Muscle of leg (tissue), 11 donors: ENCODE results near the gene IARS2. TPM values are rescaled to one million over a fixed set of nuclear protein-coding genes. Genes with fewer than 3 reads are reported as not detected.
A peak's percentile ranks its signal among the peaks of the same experiment; 100 is the strongest.
"Not testable (repeated sequence)": the region's sequence is repeated elsewhere in the genome, so short reads cannot be mapped to it uniquely, and the experiment has no call there.

Experiments
- DNase-seq: peaks from one replicate; pipeline ENCODE4 v3.0.0; 2013
- H3K27ac ChIP-seq: one replicate; pipeline ENCODE4 v1.5.1; 2013; ENCODE audit warnings: mild to moderate bottlenecking, low read length, control low read depth
- H3K27me3 ChIP-seq: one replicate; pipeline ENCODE4 v1.6.1; 2013; ENCODE audit warnings: low read length; ENCODE audit not compliant: control insufficient read depth, insufficient read depth
- H3K36me3 ChIP-seq: one replicate; pipeline ENCODE4 v1.6.1; 2013; ENCODE audit warnings: low read length; ENCODE audit not compliant: control insufficient read depth, insufficient read depth
- H3K4me1 ChIP-seq: one replicate; pipeline ENCODE4 v1.6.1; 2013; ENCODE audit warnings: low read length; ENCODE audit not compliant: control insufficient read depth, insufficient read depth
- H3K4me3 ChIP-seq: one replicate; pipeline ENCODE4 v1.5.1; 2013; ENCODE audit warnings: low read length, control low read depth
- H3K9me3 ChIP-seq: replicated peaks from 2 replicates; pipeline ENCODE4 v1.6.1; 2013; ENCODE audit warnings: low read depth, low read length; ENCODE audit not compliant: control insufficient read depth
- WGBS: methylation state at CpG from one replicate; pipeline ENCODE4 v1.1.5; 2013; ENCODE audit warnings: missing lambda C conversion rate; ENCODE audit not compliant: insufficient coverage; 5-methylcytosine and 5-hydroxymethylcytosine counted together
- polyA plus RNA-seq, 8 donors: library from polyadenylated mRNA; unstranded; fragments of 120-200 nt; gene quantifications; one replicate each; pipeline versions ENCODE4 v1.2.1 to v1.2.3, GENCODE V29; 2013; ENCODE audit warnings: inconsistent platforms in 1 of 8, low replicate concordance in 1 of 8; ENCODE audit not compliant: insufficient read length in 8 of 8, insufficient read depth in 1 of 8
- total RNA-seq: library from RNA; stranded (reverse); fragments of 120-200 nt; gene quantifications from one replicate; pipeline ENCODE4 v1.2.4, GENCODE V29; 2013

IARS2 gene
- total and polyA plus RNA-seq, 9 donors, result 45.3 to 53.0 (median 49.3) TPM

DNA sequence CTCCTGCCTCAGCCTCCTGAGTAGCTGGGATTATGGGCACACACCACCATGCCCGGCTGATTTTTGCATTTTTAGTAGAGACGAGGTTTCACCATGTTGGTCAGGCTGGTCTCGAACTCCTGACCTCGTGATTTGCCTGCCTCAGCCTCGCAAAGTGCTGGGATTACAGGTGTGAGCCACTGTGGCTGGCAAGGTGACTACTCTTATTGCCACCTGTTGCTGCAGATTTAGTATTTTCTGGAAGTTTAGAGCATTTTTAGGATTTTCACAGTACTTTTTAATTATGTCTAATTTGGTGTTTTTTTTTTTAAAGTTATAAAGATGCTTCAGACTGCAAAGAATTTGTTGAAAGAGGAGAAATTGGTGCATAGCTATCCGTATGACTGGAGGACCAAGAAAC, 16.5 kb downstream of the IARS2 start:
- 98% methylated on average over 5 of the region's 6 CpGs for WGBS
- H3K4me1 ChIP-seq, H3K4me3 ChIP-seq, H3K9me3 ChIP-seq, H3K27me3 ChIP-seq, H3K27ac ChIP-seq, DNase-seq: not testable (repeated sequence)
- H3K36me3 ChIP-seq, result peaks cover 31% of the 10 kb centered on the region

DNA sequence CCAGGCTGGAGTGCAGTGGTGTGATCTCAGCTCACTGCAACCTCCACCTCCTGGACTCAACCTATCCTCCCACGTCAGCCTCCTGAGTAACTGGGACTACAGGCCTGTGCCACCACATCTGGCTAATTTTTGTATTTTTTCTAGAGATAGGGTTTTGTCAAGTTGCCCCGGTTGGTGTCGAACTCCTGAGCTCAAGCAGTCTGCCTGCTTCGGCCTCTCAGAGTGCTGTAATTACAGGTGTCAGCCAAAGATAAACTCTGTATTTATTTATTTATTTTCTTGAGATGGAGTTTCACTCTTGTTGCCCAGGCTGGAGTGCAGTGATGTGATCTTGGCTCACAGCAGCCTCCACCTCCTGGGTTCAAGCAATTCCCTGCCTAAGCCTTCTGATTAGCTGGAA, 18.7 kb downstream of the IARS2 start:
- not testable (repeated sequence) for H3K4me1 ChIP-seq, H3K27ac ChIP-seq, H3K9me3 ChIP-seq, H3K4me3 ChIP-seq, H3K27me3 ChIP-seq, DNase-seq
- peaks cover 32% of the 10 kb centered on the region for H3K36me3 ChIP-seq
- no CpG with 5 or more reads among the region's 4 CpGs for WGBS

DNA sequence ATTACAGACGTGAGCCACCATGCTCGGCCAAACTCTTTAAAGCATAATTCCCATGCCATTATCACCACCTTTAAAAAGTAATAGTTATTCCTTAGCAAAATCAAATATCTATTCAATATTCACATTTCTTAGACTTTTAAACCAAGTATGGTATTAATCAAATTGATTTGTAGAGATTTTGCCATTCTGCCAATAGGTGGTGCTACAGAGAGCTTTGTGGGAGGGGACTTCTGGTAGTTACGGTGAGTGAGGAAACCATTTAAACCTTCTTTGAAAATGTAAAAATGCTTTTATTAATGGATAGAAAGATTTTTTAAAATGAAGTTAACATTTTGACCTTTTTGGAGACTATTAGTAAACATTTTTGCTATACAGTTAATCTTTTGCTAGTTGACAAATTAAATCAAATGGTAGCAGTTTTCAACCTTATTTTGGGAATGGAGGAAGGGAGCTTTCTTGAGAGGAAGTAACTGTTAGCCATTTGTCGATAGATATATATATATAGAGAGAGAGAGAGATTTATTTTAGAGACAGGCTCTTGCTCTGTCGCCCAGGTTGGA, 19.3 kb downstream of the IARS2 start:
- Histone ChIP-seq H3K4me1 (no peaks in the 10 kb centered on the region), H3K36me3 (peaks cover 29% of the 10 kb centered on the region), H3K27ac (no peak overlapping the region), H3K27me3 (no peaks in the 10 kb centered on the region), H3K9me3 (no peaks in the 10 kb centered on the region), H3K4me3 (no peak overlapping the region)
- WGBS, result 83% methylated on average over 2 of the region's 5 CpGs
- DNase-seq, result peak; percentile 9

DNA sequence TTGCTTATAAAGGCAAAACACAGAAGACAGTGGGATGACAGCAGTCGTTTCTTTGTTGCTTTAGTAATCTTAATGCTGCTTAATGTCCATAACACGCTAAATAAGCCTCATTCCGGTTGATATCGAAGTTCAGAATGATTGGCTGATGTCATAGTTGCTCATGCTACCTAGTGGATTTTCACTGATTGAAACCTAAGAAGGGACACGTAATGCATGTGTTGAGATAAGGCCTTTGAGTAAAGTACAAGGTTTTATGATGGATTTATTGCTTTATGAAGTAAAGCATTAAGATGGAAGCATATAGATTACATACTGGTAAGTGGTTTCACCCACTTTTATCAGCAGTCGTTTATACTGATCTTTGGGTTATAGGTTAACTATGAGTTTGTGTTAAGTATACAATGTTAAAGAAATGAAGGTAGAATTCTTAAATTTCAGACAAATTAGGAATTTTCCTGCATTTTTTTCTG, 25.1 kb downstream of the IARS2 start:
- H3K27ac ChIP-seq, result no peak overlapping the region
- no peak overlapping the region for H3K4me3 ChIP-seq
- peaks cover 9% of the 10 kb centered on the region for H3K36me3 ChIP-seq
- no peaks in the 10 kb centered on the region for H3K9me3 ChIP-seq
- DNase-seq, result no peak
- no peaks in the 10 kb centered on the region for H3K27me3 ChIP-seq
- 95% methylated on average over 4 of the region's 6 CpGs for WGBS
- H3K4me1 ChIP-seq, result no peaks in the 10 kb centered on the region

DNA sequence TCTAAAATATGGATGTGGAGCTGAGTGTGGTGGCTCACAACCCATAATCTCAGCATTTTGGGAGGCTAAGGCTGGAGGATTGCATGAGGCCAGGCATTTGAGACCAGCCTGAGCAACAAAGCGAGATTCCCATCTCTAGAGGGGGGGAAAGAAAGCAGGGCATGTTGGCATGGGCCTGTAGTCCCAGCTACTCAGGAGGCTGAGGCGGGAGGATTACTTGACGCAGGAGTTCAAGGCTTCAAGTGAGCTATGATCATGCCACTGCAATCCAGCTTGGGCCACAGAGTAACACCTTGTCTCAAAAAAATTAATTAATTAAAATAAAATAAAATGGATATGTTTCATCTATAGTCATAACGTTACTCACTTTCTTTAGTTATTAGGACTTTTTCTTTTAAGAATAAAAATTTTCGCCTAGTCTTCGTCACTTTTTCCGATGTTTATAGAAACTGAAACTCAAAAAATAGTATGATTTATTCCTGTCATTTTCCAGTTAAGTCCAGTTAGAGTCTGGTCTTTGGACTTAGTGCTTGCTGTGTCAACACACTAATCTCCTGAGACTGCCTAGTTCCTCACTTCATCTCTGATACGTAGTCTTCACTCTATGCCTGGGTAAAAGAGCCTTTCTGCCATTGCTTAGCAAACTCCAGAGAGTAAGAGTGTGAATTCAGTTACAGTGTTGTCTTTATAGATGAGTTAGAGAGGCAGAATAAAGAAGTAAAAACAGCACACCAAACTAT, 28.0 kb downstream of the IARS2 start:
- H3K36me3 ChIP-seq, result peaks cover 2% of the 10 kb centered on the region

DNA sequence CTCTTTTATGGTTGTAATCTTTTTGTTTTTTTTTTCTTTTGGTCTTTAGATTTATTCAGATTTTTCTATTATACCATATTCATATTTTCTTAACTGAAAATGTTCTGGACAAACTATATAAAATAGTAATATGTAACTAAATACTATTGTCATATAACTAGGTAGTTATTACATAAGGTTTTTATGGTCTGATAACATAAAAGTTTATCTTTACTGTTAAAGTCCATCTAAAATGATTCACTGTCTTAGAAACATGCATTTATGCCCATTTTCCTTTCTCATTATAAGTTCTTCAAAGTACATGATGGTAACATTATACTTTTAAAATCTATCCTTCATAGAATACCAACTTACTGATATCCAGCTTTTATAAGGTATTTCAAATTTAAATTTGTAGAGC, 29.1 kb downstream of the IARS2 start:
- no peaks in the 10 kb centered on the region for H3K9me3 ChIP-seq
- DNase-seq, result no peak
- H3K36me3 ChIP-seq, result peaks cover 6% of the 10 kb centered on the region
- no peak overlapping the region for H3K27ac ChIP-seq
- no peak overlapping the region for H3K4me3 ChIP-seq
- H3K4me1 ChIP-seq, result no peaks in the 10 kb centered on the region
- no peaks in the 10 kb centered on the region for H3K27me3 ChIP-seq

More for the DNA sequence above, 28.0 kb downstream of the IARS2 start:
- Histone ChIP-seq H3K27ac (no peak overlapping the region), H3K4me1 (no peaks in the 10 kb centered on the region), H3K27me3 (no peaks in the 10 kb centered on the region), H3K4me3 (no peak overlapping the region), H3K9me3 (no peaks in the 10 kb centered on the region)
- no peak for DNase-seq
- 100% methylated on average over 1 of the region's 8 CpGs for WGBS

DNA sequence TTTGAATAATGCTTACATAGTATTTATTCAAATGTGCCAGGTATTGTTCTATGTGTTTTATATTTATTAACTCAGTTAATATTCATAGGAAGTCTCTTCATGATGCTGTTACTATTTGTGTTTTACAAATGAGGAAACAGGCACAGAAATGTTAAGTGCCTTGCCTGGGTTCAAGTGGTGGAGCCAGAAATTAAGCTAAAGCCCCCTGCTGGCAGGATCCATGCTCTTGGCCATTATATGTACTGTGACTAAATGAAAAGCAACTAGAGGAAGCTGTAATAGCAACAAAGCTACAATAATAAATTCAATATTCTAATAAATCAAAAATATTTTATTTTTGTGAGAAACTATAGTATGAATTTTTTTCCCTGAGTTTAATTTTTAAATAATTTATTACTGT, 30.0 kb downstream of the IARS2 start:
- Histone ChIP-seq H3K27me3 (no peaks in the 10 kb centered on the region), H3K27ac (no peak overlapping the region), H3K9me3 (no peaks in the 10 kb centered on the region), H3K4me3 (no peak overlapping the region), H3K4me1 (no peaks in the 10 kb centered on the region), H3K36me3 (peaks cover 6% of the 10 kb centered on the region)
- no peak for DNase-seq

DNA sequence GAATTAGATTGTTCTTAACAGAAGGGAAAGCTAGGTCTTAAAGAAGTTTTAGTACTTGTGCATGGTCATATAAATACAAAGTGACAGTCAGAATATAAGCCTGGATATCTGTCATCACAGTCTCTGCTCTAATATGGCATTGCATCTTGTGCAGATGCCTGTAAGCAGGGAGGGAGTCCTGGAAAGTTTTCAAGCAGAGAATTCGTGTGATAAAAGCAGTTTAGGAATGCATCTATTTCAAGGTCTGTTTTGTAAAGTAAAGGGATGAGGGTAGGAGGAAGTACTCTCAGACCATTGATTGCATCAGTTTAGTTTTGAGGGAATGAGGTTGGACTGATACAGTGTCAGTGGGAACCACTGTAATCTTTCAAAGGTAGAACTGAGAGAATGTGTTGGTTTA, 30.6 kb downstream of the IARS2 start:
- Histone ChIP-seq H3K4me1 (no peaks in the 10 kb centered on the region), H3K9me3 (no peaks in the 10 kb centered on the region), H3K27me3 (no peaks in the 10 kb centered on the region), H3K4me3 (no peak overlapping the region), H3K36me3 (peaks cover 6% of the 10 kb centered on the region), H3K27ac (no peak overlapping the region)
- WGBS, result 17% methylated on average over 1 of the region's 1 CpG
- DNase-seq, result no peak

DNA sequence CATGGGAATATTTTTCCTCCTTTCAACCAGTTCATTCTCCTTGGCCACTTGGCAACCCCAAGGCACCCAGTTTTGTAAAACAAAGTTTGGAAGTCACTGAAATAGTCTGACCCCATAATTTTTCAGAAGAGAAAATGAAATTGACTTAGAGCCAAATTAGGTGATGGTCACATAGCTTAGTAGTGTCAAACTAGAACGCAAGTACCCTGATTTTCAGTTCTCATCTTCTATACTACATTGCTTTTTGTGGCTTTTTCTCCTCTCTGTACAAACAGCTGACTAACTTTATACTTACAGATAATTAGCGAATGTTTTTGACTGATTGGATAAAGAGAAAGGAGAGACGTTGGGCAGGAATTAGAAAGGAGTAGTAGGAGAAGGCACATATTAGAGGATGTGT, 33.1 kb downstream of the IARS2 start:
- Histone ChIP-seq H3K9me3 (no peaks in the 10 kb centered on the region), H3K4me1 (no peaks in the 10 kb centered on the region), H3K4me3 (no peak overlapping the region), H3K27ac (no peak overlapping the region), H3K27me3 (no peaks in the 10 kb centered on the region), H3K36me3 (peaks cover 6% of the 10 kb centered on the region)
- no peak for DNase-seq
- 78% methylated on average over 1 of the region's 3 CpGs for WGBS

DNA sequence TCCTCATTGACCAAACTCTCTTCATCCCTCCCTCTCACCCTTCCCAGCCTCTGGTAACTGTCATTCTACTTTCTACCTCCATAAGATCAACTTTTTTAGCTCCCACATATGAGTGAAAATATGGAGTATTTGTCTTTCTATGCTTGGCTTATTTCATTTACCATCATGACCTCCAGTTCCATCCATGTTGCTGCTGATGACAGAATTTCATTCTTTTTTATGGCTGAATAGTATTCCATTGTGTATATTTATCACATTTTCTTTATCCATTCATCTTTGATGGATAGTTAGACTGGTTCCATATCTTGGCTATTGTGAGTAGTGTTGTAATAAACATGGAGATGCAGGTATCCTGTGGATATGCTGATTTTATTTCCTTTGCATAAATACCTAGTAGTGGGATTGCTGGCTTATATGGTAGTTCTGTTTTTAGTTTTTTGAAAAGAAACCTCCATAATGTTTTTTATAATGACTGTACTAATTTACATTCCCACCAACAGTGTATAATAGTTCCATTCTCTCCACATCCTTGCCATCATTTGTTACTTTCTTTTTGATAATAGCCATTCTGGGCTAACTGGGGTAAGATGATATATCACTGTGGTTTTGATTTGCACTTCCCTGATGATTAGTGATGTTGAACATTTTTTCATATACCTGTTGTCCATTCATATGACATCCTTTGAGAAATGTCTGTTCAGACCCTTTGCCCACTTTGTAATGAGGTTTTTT, 35.7 kb downstream of the IARS2 start:
- H3K36me3 ChIP-seq, result peaks cover 17% of the 10 kb centered on the region
- no peak overlapping the region for H3K27ac ChIP-seq
- H3K4me1 ChIP-seq, result no peaks in the 10 kb centered on the region
- H3K9me3 ChIP-seq, result no peaks in the 10 kb centered on the region
- H3K27me3 ChIP-seq, result no peaks in the 10 kb centered on the region
- H3K4me3 ChIP-seq, result no peak overlapping the region
- DNase-seq, result no peak
